ENCODE data around the gene GALNT16. TPM values are rescaled to one million over a fixed set of nuclear protein-coding genes. Genes with fewer than 3 reads are reported as not detected.

The GALNT16 gene
- total and polyA plus RNA-seq, 11 donors = 17.0 to 81.6 (median 51.3) TPM

DNA sequence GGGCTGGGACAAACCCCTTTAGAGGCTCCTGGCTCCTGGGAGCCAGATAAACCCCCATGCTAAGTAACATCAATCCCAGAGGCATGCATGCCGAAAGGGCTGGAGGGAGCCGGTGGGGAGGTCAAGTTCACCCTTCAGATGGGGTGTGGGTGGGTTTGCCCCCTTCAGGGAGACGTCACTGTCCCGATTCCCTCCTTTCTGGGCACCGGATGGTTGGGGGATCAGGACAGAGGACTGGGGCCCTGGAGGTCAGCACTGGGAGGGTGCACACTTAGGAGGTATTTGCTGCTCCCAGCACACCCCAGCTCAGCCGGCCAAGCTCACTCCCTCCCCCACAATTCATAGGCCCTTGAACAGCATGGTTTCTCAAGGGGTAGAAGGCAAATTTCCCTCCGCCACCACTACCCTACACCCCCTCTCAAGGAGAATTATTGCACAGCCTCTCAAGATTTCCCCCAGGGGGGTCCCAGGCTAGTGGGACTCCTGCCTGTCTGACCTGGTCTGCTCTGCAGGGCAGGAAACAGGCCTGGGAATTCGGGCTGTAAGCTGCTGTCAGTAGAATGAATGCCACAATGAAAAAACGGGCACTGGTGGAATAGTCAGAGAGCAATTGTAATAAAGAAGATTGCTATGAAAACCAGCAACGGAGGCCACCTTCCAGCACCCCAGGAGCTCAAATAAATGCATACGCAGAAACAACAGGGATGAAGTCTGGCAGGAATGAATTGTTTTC lies 63.5 kb downstream of the GALNT16 start:
- H3K4me1 ChIP-seq = peaks cover 0 to 5% (median under 1%) of the 10 kb centered on the region in 12 donors
- peaks cover 0 to 31% (median 10%) of the 10 kb centered on the region in 9 donors for H3K36me3 ChIP-seq
- ATAC-seq (no peak), DNase-seq (no peak)
- no peak overlapping the region for H3K27ac ChIP-seq
- no peak overlapping the region for H3K4me3 ChIP-seq
- TF ChIP-seq, protein P1, sequence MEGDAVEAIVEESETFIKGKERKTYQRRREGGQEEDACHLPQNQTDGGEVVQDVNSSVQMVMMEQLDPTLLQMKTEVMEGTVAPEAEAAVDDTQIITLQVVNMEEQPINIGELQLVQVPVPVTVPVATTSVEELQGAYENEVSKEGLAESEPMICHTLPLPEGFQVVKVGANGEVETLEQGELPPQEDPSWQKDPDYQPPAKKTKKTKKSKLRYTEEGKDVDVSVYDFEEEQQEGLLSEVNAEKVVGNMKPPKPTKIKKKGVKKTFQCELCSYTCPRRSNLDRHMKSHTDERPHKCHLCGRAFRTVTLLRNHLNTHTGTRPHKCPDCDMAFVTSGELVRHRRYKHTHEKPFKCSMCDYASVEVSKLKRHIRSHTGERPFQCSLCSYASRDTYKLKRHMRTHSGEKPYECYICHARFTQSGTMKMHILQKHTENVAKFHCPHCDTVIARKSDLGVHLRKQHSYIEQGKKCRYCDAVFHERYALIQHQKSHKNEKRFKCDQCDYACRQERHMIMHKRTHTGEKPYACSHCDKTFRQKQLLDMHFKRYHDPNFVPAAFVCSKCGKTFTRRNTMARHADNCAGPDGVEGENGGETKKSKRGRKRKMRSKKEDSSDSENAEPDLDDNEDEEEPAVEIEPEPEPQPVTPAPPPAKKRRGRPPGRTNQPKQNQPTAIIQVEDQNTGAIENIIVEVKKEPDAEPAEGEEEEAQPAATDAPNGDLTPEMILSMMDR (IDR thresholded peaks at IDR 0.05) = no peak
- no peak for TF ChIP-seq POLR2A (IDR thresholded peaks at IDR 0.05)
- H3K9me3 ChIP-seq = no peaks in the 10 kb centered on the region
- WGBS, 4 donors = 84 to 91% (median 86%) methylated on average over 10 to 11 of the region's 11 CpGs
- intact Hi-C loops (cut with DNase I) = no loop called here
- H3K27me3 ChIP-seq = no peaks in the 10 kb centered on the region

DNA sequence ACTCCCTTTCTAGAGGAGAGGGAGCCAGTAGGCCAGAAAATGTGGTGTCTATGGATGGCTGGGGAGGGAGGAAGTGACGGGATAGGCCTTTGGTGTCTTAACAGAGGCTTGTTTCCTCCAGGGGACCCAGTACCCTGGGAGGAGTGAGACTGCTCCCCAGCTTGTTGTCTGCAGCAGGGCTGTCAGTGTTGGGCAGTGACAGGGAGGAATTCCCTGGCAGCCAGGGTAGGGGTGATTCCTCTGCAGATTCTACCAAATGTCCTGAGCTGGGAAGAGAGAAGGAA lies 64.0 kb downstream of the GALNT16 start:
- TF ChIP-seq, protein P1 (IDR thresholded peaks at IDR 0.05) = no peak
- TF ChIP-seq POLR2A (IDR thresholded peaks at IDR 0.05) = no peak
- ATAC-seq (no peak), DNase-seq (no peak)
- H3K4me1 ChIP-seq = peaks cover 0 to under 1% (median 0%) of the 10 kb centered on the region in 12 donors
- no peak overlapping the region for H3K27ac ChIP-seq
- no peaks in the 10 kb centered on the region for H3K9me3 ChIP-seq
- H3K4me3 ChIP-seq = no peak overlapping the region
- intact Hi-C loops (cut with DNase I) = no loop called here
- no peaks in the 10 kb centered on the region for H3K27me3 ChIP-seq
- peaks cover 0 to 35% (median 10%) of the 10 kb centered on the region in 9 donors for H3K36me3 ChIP-seq
- WGBS, 4 donors = 88 to 95% (median 91%) methylated on average over 1 of the region's 1 CpG

DNA sequence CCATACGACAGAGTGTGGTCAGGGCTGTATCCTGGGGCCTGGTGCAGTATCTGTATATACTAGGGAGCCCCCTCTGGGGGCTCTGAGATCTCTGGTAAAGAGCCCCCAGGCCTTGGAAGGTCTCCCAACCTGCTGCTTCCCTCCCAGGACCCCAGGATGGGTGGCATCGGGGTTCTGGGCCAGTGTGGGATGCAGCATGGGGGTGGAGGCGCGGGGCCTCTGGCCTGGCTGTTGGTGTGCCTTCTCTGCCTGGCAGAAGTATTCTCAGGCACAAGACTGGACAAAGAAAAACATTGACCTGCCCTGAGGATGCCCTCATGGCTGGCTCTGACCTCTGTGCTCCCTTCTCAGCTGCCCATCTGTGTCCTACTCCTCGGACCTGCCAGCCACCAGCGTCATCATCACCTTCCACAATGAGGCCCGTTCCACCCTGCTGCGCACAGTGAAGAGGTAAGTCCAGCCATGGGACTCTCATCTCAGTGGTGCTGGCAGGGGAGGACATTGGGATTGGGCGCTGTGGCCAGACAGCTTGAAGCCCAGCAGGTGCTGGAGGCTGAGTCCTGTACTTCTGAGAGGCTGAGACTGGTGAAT lies 64.5 kb downstream of the GALNT16 start:
- DNase-seq = no peak
- H3K27me3 ChIP-seq = no peaks in the 10 kb centered on the region
- 96 to 100% (median 97%) methylated on average over 6 to 9 of the region's 9 CpGs for whole genome bisulfite sequencing, 4 donors
- no peak for ATAC-seq
- intact Hi-C loops (cut with DNase I) = no loop called here
- H3K4me3 ChIP-seq = no peak overlapping the region
- no peaks in the 10 kb centered on the region for H3K4me1 ChIP-seq
- TF ChIP-seq POLR2A (IDR thresholded peaks at IDR 0.05) = no peak
- TF ChIP-seq, protein P1 (IDR thresholded peaks at IDR 0.05) = no peak
- no peak overlapping the region for H3K27ac ChIP-seq
- H3K9me3 ChIP-seq = no peaks in the 10 kb centered on the region
- peaks cover 0 to 36% (median 13%) of the 10 kb centered on the region in 9 donors for H3K36me3 ChIP-seq

DNA sequence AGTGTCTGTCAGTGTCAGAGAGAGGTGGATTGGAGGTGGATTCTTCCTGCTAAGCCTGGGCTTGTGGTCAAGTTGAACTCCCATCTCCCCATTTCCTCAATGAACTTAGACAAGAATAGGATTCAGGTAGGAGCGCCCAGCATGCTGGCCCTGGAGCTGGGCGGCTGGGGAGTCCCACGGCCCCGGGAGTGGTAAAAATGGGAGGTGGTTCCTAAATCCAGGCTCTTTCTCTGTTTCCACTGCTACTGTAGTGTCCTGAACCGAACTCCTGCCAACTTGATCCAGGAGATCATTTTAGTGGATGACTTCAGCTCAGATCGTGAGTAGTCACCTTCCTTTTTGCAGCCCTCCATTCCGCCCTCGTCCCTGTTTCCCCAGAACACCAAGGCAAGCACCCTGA lies 65.1 kb downstream of the GALNT16 start:
- Histone ChIP-seq H3K27me3 (no peaks in the 10 kb centered on the region), H3K27ac (no peak overlapping the region), H3K9me3 (no peaks in the 10 kb centered on the region), H3K36me3 (peaks cover 0 to 36% (median 14%) of the 10 kb centered on the region in 9 donors), H3K4me3 (no peak overlapping the region), H3K4me1 (no peaks in the 10 kb centered on the region)
- ATAC-seq (no peak), DNase-seq (no peak)
- intact Hi-C loops (cut with DNase I) = no loop called here
- TF ChIP-seq, protein P1 (IDR thresholded peaks at IDR 0.05) = no peak
- TF ChIP-seq POLR2A (IDR thresholded peaks at IDR 0.05) = no peak
- WGBS, 4 donors = 90 to 93% (median 91%) methylated on average over 8 of the region's 8 CpGs

All from heart left ventricle (tissue), 16 donors.